Glutamatergic neuron (in vitro differentiated cells): ENCODE results near the gene TUBA1B. TPM values are rescaled to one million over a fixed set of nuclear protein-coding genes. Genes with fewer than 3 reads are reported as not detected.

ENCODE experiments used
- DNase-seq: peaks from one replicate; pipeline ENCODE4 v3.0.0; 2022
- H3K27ac Mint-ChIP-seq: one replicate; pipeline ENCODE4 v1.8.0; 2020; ENCODE audit warnings: mild to moderate bottlenecking, mixed read lengths, inconsistent platforms; ENCODE audit not compliant: unreplicated experiment
- H3K27me3 Mint-ChIP-seq: one replicate; pipeline ENCODE4 v1.8.0; 2020; ENCODE audit warnings: mild to moderate bottlenecking, moderate library complexity, mixed read lengths, inconsistent platforms; ENCODE audit not compliant: unreplicated experiment
- H3K36me3 Mint-ChIP-seq: one replicate; pipeline ENCODE4 v1.8.0; 2020; ENCODE audit warnings: mild to moderate bottlenecking, mixed read lengths, inconsistent platforms; ENCODE audit not compliant: unreplicated experiment
- H3K4me1 Mint-ChIP-seq: one replicate; pipeline ENCODE4 v1.8.0; 2020; ENCODE audit warnings: mild to moderate bottlenecking, low read depth, mixed read lengths, inconsistent platforms; ENCODE audit not compliant: unreplicated experiment
- H3K4me3 Mint-ChIP-seq: one replicate; pipeline ENCODE4 v1.8.0; 2020; ENCODE audit warnings: mild to moderate bottlenecking, mixed read lengths, inconsistent platforms; ENCODE audit not compliant: unreplicated experiment
- H3K9me3 Mint-ChIP-seq: one replicate; pipeline ENCODE4 v1.8.0; 2020; ENCODE audit warnings: mild to moderate bottlenecking, moderate library complexity, mixed read lengths, inconsistent platforms; ENCODE audit not compliant: unreplicated experiment
- total RNA-seq: library from RNA; stranded (reverse); fragmentation: NEBNext Ultra II Directional; extraction: Animal tissue kit (Norgen Biotek cat#: 25700); gene quantifications from one replicate; pipeline ENCODE4 v1.2.1, GENCODE V29; 2021; ENCODE audit not compliant: unreplicated experiment
- TF ChIP-seq, protein P1 (sequence below): fragments of 200-600 bp; sonication (generic); IDR thresholded peaks from one replicate; pipeline ENCODE4 v1.5.0; 2021; ENCODE audit not compliant: partially characterized antibody, unreplicated experiment

Gene TUBA1B
- total RNA-seq, 1 donor from 2014 or later = 924 TPM

DNA sequence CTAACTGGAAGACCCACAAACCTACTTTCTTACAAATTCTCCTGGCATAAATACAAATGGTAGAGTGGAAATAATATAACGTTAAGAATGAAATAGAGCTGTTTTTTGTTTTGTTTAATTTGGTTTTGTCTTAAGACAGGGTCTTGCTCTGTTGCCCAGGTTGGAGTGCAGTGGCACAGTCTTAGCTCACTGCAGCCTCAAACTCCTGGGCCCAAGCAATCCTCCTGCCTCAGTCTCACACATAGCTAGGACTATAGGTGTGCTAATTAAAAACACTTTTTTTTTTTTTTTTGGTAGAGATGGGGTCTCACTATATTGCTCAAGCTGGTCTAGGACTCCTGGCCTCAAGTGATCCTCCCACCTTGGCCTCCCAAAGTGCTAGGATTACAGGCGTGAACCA, 32.5 kb downstream of the TUBA1B start:
- peak overlapping the region; percentile 61 for H3K4me3 Mint-ChIP-seq
- no peak for DNase-seq
- H3K27ac Mint-ChIP-seq = no peak overlapping the region
- TF ChIP-seq, protein P1, sequence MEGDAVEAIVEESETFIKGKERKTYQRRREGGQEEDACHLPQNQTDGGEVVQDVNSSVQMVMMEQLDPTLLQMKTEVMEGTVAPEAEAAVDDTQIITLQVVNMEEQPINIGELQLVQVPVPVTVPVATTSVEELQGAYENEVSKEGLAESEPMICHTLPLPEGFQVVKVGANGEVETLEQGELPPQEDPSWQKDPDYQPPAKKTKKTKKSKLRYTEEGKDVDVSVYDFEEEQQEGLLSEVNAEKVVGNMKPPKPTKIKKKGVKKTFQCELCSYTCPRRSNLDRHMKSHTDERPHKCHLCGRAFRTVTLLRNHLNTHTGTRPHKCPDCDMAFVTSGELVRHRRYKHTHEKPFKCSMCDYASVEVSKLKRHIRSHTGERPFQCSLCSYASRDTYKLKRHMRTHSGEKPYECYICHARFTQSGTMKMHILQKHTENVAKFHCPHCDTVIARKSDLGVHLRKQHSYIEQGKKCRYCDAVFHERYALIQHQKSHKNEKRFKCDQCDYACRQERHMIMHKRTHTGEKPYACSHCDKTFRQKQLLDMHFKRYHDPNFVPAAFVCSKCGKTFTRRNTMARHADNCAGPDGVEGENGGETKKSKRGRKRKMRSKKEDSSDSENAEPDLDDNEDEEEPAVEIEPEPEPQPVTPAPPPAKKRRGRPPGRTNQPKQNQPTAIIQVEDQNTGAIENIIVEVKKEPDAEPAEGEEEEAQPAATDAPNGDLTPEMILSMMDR = no peak
- peaks cover 4% of the 10 kb centered on the region for H3K4me1 Mint-ChIP-seq
- peaks cover 10% of the 10 kb centered on the region for H3K36me3 Mint-ChIP-seq
- peaks cover 13% of the 10 kb centered on the region for H3K27me3 Mint-ChIP-seq
- H3K9me3 Mint-ChIP-seq = peaks cover 19% of the 10 kb centered on the region

DNA sequence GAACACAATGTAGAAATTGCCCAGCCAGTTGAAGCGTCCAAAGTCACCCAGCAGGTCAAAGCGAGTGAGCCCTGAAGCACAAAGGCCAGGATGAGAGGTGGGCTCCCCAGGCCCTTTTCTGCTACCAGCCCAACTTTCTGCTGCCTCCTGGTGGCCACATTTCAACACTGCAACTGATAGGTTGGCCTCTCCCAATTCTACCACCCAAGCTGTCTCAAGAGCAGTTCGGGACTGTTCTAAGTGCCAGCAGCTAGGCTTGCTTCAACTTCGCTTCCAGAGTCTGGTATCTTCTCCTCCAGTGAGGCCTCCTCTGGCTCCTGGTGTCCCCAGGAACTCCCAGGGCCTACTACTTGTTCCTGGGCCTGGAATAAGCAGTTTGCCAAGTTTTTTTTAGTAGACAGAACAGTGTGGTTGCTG, 33.2 kb downstream of the TUBA1B start:
- Mint-ChIP-seq H3K9me3 (peaks cover 22% of the 10 kb centered on the region), H3K36me3 (peaks cover 10% of the 10 kb centered on the region), H3K27ac (no peak overlapping the region), H3K4me3 (no peak overlapping the region), H3K27me3 (peaks cover 15% of the 10 kb centered on the region), H3K4me1 (peaks cover 4% of the 10 kb centered on the region)
- TF ChIP-seq, protein P1 = peak; percentile 91
- DNase-seq = peak; percentile 81

DNA sequence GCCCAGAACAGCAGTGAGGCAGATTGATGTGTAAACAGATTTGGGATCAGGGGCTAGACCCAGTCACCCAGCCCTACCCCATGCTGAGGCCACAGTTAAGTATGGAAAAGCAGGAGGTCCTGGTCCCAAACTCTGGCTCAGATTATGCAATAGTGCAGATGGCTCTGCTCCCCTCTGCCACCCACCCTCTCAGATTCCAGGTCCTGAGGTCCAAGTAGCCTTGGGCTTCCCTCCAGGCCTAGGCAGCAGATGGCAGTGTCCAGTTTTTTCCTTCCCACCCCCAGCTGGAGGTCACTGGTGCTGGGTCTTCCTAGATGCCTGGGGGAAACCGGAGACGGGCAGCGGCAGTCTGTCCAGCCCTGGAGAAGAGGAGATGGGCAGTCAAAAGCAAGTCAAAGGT, 33.8 kb downstream of the TUBA1B start:
- Mint-ChIP-seq H3K4me3 (no peak overlapping the region), H3K27ac (no peak overlapping the region), H3K9me3 (peaks cover 22% of the 10 kb centered on the region), H3K4me1 (peaks cover 4% of the 10 kb centered on the region), H3K27me3 (peaks cover 15% of the 10 kb centered on the region), H3K36me3 (peaks cover 10% of the 10 kb centered on the region)
- DNase-seq = no peak
- TF ChIP-seq, protein P1 = no peak

DNA sequence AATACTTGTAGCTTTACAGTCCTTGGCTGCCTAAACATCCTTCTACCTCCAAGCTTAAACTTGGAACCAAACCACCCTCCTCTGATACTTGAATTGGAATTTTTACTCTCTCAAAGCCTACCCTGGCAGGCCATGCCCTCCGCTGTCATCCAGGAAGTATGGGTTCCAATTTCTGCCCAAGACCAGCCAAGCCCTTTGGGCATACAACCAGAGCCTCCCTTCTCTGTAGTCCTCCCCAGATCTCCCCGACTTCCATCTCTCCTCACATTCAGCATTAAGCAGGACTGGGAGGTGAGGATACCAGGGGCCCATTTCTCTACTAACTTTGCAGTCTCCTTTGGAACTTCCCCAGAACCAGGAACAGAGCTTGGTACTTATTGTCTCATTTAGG, 36.2 kb downstream of the TUBA1B start:
- Mint-ChIP-seq H3K4me1 (peaks cover 5% of the 10 kb centered on the region), H3K4me3 (peak overlapping the region; percentile 47), H3K27me3 (peaks cover 25% of the 10 kb centered on the region), H3K27ac (peak overlapping the region; percentile 28), H3K9me3 (peaks cover 22% of the 10 kb centered on the region), H3K36me3 (peaks cover 10% of the 10 kb centered on the region)
- DNase-seq = no peak
- TF ChIP-seq, protein P1 = no peak

DNA sequence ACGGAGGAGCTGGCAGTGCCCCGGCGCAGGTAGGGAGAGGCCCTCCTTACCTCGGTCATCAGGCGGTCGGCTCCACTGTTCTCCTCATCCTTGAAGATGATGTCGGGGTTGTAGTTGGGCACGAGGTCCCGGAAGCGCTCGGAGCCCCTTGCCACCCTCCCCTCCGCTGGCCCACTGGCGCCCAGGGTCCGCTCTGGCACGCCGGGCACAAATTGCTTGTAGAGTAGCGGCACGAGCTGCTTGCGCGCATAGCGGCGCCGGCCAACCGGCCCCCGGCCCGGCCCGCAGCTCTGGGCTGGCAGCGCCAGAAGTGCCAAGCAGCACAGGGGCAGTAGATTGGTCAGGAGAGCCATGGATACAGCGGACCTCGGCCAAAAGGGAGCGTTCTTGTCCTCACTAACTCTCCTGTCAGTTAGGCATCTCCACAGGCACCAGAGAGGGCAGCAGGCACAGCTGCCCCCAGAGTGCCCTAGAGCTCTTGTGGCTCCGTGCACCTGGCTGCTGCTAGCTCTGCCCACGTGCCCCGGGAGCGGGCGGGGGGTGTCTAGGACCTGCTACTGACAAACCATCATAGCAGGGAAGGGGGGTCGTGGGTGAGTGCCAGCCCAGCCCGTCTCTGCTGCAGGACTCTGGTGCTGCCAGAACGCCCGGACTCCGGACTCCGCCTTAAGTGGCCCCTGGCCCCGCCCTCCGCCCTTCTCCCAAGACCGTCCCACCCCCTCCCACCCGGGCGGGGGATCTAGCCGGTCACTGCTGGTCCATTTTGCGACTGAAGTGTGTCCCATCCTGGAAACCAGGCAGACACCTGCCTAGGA, 36.8 kb downstream of the TUBA1B start, which contains the start of gene DHH:
Gene DHH (minus strand): TSS at position 642 of the 815 bp plus-strand sequence. CDS start 289 bp downstream, at position 353.
- Mint-ChIP-seq H3K36me3 (peaks cover 10% of the 10 kb centered on the region), H3K9me3 (peaks cover 22% of the 10 kb centered on the region), H3K27me3 (peaks cover 25% of the 10 kb centered on the region), H3K4me3 (peak within 1 kb of the TSS; percentile 47), H3K4me1 (peaks cover 5% of the 10 kb centered on the region), H3K27ac (peak within 1 kb of the TSS; percentile 28)
- TF ChIP-seq, protein P1 = no peak
- peak; percentile 46 for DNase-seq
